B cell (primary cell): ENCODE measurements around the gene EHHADH. TPM values are rescaled to one million over a fixed set of nuclear protein-coding genes. Genes with fewer than 3 reads are reported as not detected.

Source experiments
- ATAC-seq: fragments of 200-7000 bp; cut with Tn5 transposase; one replicate; pipeline ENCODE4 v1.10.0; 2021; ENCODE audit warnings: low read depth, mild to moderate bottlenecking, moderate number of reproducible peaks, moderate library complexity
- CTCF ChIA-PET: fragments of 350-600 bp; sonication (Branson Sonifier 250); formaldehyde crosslinking; loops from one replicate; lab custom pipeline; 2021; ENCODE audit warnings: antibody characterized with exemption, inconsistent platforms; lab: Charles Lee
- POLR2A ChIA-PET: fragments of 350-600 bp; sonication (Branson Sonifier 250); formaldehyde crosslinking; loops from one replicate; lab custom pipeline; 2021; ENCODE audit warnings: antibody characterized with exemption; lab: Charles Lee
- DNase-seq: peaks from one replicate; pipeline ENCODE4 v3.0.0; 2013
- H2AFZ ChIP-seq: 2 replicates; pipeline ENCODE4 v1.6.1; 2012; ENCODE audit warnings: mild to moderate bottlenecking, low read depth, low read length; ENCODE audit not compliant: insufficient read depth, poor library complexity, severe bottlenecking
- H3K27ac ChIP-seq, 2 donors: 1 replicate in 1 of 2; 2 replicates in 1 of 2; pipeline ENCODE4 v1.5.1; 2012 to 2013; ENCODE audit warnings: low read length in 2 of 2, mild to moderate bottlenecking in 2 of 2, moderate library complexity in 1 of 2
- H3K27me3 ChIP-seq, 4 experiments: fragments of 200-600 bp in 1 of 4; sonication (generic) in 1 of 4; replicated peaks in 1 of 4; 1 replicate in 2 of 4; 2 replicates in 2 of 4; pipeline versions ENCODE4 v1.6.1 to v1.7.0; 2013 to 2016; ENCODE audit warnings: low read length in 3 of 4, mild to moderate bottlenecking in 2 of 4, mixed read lengths in 1 of 4, moderate library complexity in 1 of 4; ENCODE audit not compliant: insufficient read depth in 4 of 4, control insufficient read depth in 3 of 4; ENCODE audit errors: control extremely low read depth in 1 of 4
- H3K36me3 ChIP-seq, 2 experiments: replicated peaks in 1 of 2; 1 replicate in 1 of 2; 2 replicates in 1 of 2; pipeline versions ENCODE4 v1.6.1 to v1.7.1; 2013; ENCODE audit warnings: low read length in 1 of 2; ENCODE audit not compliant: insufficient read depth in 2 of 2, control insufficient read depth in 1 of 2; ENCODE audit errors: control extremely low read depth in 1 of 2, extremely low read depth in 1 of 2
- H3K4me1 ChIP-seq, 2 donors: fragments of 200-600 bp in 1 of 2; sonication (generic) in 1 of 2; 1 replicate in 1 of 2; 2 replicates in 1 of 2; pipeline versions ENCODE4 v1.5.1 to v1.6.1; 2013 to 2017; ENCODE audit warnings: low read length in 2 of 2; ENCODE audit not compliant: control insufficient read depth in 2 of 2, insufficient read depth in 2 of 2
- H3K4me2 ChIP-seq: replicated peaks from 2 replicates; pipeline ENCODE3; 2012; ENCODE audit warnings: mild to moderate bottlenecking, low read depth, low read length; ENCODE audit not compliant: poor library complexity, severe bottlenecking
- H3K4me3 ChIP-seq, 5 experiments: fragments of 200-600 bp in 1 of 5; sonication (generic) in 1 of 5; 1 replicate in 3 of 5; 2 replicates in 2 of 5; pipeline versions ENCODE4 v1.5.1 to v1.7.0; 2011 to 2016; ENCODE audit warnings: low read length in 4 of 5, mild to moderate bottlenecking in 4 of 5, low read depth in 2 of 5, control low read depth in 1 of 5, moderate library complexity in 1 of 5; ENCODE audit not compliant: insufficient read depth in 1 of 5; ENCODE audit errors: control extremely low read depth in 1 of 5, extremely low read depth in 1 of 5
- H3K79me2 ChIP-seq: fragments of 200-600 bp; sonication (generic); one replicate; pipeline ENCODE4 v1.6.0; 2016; ENCODE audit warnings: low read length; ENCODE audit not compliant: control insufficient read depth, insufficient read depth
- H3K9ac ChIP-seq: fragments of 200-600 bp; sonication (generic); 2 replicates; pipeline ENCODE4 v1.6.1; 2017; ENCODE audit warnings: mild to moderate bottlenecking, low read length, moderate library complexity
- H3K9me3 ChIP-seq, 3 donors: one replicate each; pipeline versions ENCODE4 v1.6.1 to v1.7.1; 2013; ENCODE audit warnings: low read length in 2 of 3; ENCODE audit not compliant: control insufficient read depth in 2 of 3, insufficient read depth in 1 of 3; ENCODE audit errors: control extremely low read depth in 1 of 3
- H4K20me1 ChIP-seq: 2 replicates; pipeline ENCODE4 v1.6.0; 2012; ENCODE audit warnings: mild to moderate bottlenecking, low read length; ENCODE audit not compliant: insufficient read depth, control insufficient read depth, poor library complexity, severe bottlenecking
- H3K27ac Mint-ChIP-seq: one replicate; pipeline ENCODE4 v1.8.0; 2021; ENCODE audit warnings: mixed read lengths
- H3K27me3 Mint-ChIP-seq: one replicate; pipeline ENCODE4 v1.8.0; 2021; ENCODE audit warnings: mixed read lengths
- H3K4me1 Mint-ChIP-seq: one replicate; pipeline ENCODE4 v1.8.0; 2021; ENCODE audit warnings: mixed read lengths
- H3K4me3 Mint-ChIP-seq: one replicate; pipeline ENCODE4 v1.8.0; 2021; ENCODE audit warnings: mixed read lengths
- H3K9me3 Mint-ChIP-seq: one replicate; pipeline ENCODE4 v1.8.0; 2022; ENCODE audit warnings: mixed read lengths; ENCODE audit not compliant: insufficient read depth
- EZH2 ChIP-seq: IDR thresholded peaks from 2 replicates; pipeline ENCODE4 v1.6.1; 2012; ENCODE audit warnings: borderline replicate concordance, low read depth, mild to moderate bottlenecking, moderate library complexity, low read length; ENCODE audit not compliant: insufficient read depth, poor library complexity, severe bottlenecking
- WGBS: methylation state at CpG from one replicate; pipeline ENCODE4 v1.1.5; 2013; ENCODE audit warnings: missing lambda C conversion rate; ENCODE audit not compliant: insufficient coverage; 5-methylcytosine and 5-hydroxymethylcytosine counted together
- intact Hi-C: fragments of 100-400 bp; cut with micrococcal nuclease; formaldehyde crosslinking; loops from one replicate; pipeline ENCODE4 v1.10.0; 2022
- polyA plus RNA-seq: library from polyadenylated mRNA; depleted of rRNA; stranded (reverse); fragments of >200 nt; gene quantifications from 2 replicates; pipeline ENCODE4 v1.2.3, GENCODE V29; 2012
- total RNA-seq, 2 donors: library from RNA; stranded (reverse); fragments of 120-200 nt in 1 of 2; gene quantifications; 1 replicate in 1 of 2; 2 replicates in 1 of 2; pipeline versions ENCODE4 v1.2.3 to v1.2.4, GENCODE V29; 2013 to 2022
- TF ChIP-seq, protein P1 (sequence below): fragments of 200-600 bp; IDR thresholded peaks from one replicate; pipeline ENCODE4 v1.8.0; 2022; ENCODE audit warnings: antibody characterized with exemption, mild to moderate bottlenecking

The EHHADH gene
- total and polyA plus RNA-seq, 2 donors (not counting 1 experiment from before 2014, with no cell fraction given): 0.30 to 1.4 TPM

DNA sequence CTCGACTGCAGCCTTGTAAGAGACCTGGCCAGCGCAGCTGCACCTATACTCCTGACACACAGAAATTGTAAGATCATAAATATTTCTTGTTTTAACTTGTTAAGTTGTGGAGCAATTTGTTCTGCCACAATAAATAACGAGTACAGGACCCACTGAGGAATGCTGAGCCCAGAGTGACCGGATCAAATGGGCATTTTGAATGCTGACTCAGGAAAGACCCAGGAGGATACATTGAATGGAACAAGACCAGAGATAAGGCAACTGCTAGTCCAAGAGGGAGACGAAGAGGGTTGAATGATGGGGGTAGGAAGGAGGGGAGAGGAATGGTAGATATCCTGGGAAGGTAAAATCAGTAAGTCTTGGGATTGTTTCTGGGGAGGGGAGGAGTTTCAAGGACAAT lies 92.1 kb downstream of the EHHADH start:
- Histone ChIP-seq H3K9me3 (no peaks in the 10 kb centered on the region), H3K4me2 (no peak overlapping the region), H3K79me2 (no peaks in the 10 kb centered on the region), H3K4me1 (no peaks in the 10 kb centered on the region), H2AFZ (no peak overlapping the region), H3K9ac (no peak overlapping the region), H3K27ac (no peak overlapping the region), H3K27me3 (peaks cover 0 to 7% (median 0%) of the 10 kb centered on the region in 4 experiments), H4K20me1 (no peaks in the 10 kb centered on the region), H3K36me3 (no peaks in the 10 kb centered on the region), H3K4me3 (no peak overlapping the region)
- Mint-ChIP-seq H3K4me1 (no peaks in the 10 kb centered on the region), H3K27ac (no peak overlapping the region), H3K9me3 (no peaks in the 10 kb centered on the region), H3K27me3 (peaks cover 31% of the 10 kb centered on the region), H3K4me3 (no peak overlapping the region)
- ChIA-PET POLR2A (no interaction called here), CTCF (no interaction called here)
- 74% methylated on average over 3 of the region's 5 CpGs for WGBS
- no peak for ATAC-seq
- intact Hi-C loops: no loop called here
- DNase-seq: no peak
- TF ChIP-seq, protein P1, sequence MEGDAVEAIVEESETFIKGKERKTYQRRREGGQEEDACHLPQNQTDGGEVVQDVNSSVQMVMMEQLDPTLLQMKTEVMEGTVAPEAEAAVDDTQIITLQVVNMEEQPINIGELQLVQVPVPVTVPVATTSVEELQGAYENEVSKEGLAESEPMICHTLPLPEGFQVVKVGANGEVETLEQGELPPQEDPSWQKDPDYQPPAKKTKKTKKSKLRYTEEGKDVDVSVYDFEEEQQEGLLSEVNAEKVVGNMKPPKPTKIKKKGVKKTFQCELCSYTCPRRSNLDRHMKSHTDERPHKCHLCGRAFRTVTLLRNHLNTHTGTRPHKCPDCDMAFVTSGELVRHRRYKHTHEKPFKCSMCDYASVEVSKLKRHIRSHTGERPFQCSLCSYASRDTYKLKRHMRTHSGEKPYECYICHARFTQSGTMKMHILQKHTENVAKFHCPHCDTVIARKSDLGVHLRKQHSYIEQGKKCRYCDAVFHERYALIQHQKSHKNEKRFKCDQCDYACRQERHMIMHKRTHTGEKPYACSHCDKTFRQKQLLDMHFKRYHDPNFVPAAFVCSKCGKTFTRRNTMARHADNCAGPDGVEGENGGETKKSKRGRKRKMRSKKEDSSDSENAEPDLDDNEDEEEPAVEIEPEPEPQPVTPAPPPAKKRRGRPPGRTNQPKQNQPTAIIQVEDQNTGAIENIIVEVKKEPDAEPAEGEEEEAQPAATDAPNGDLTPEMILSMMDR: no peak
- TF ChIP-seq EZH2: no peak

DNA sequence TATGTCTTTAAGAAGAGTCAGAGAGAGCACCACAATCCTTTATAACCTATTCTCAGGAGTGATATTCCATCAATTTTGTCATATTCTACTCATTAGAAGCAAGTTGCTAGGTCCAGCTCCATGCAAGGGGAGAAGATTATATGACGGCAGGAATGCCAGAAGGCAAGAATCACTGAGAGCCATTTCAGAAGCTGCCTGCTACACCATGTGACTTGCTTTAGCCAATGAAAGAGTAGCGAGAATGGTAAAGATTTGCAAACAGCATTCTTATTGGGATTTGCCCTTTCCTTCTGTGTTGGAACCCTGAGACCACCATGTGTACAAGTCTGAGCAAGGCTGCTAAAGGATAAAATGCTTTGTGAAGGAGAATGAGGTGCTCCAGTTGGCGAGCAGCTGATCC lies 96.5 kb downstream of the EHHADH start:
- 90% methylated on average over 2 of the region's 3 CpGs for WGBS
- Mint-ChIP-seq H3K27ac (no peak overlapping the region), H3K27me3 (peaks cover 25% of the 10 kb centered on the region), H3K4me1 (peaks cover 2% of the 10 kb centered on the region), H3K9me3 (no peaks in the 10 kb centered on the region), H3K4me3 (no peak overlapping the region)
- no peak for ATAC-seq
- CTCF ChIA-PET: no interaction called here
- H3K36me3 ChIP-seq: no peaks in the 10 kb centered on the region
- no peak overlapping the region for H3K27ac ChIP-seq
- H4K20me1 ChIP-seq: no peaks in the 10 kb centered on the region
- no peak overlapping the region for H2AFZ ChIP-seq
- no peak overlapping the region for H3K4me3 ChIP-seq
- no peaks in the 10 kb centered on the region for H3K9me3 ChIP-seq
- H3K9ac ChIP-seq: no peak overlapping the region
- POLR2A ChIA-PET: no interaction called here
- H3K27me3 ChIP-seq: peaks cover 0 to 19% (median 12%) of the 10 kb centered on the region in 4 experiments
- no peak overlapping the region for H3K4me2 ChIP-seq
- no peaks in the 10 kb centered on the region for H3K79me2 ChIP-seq
- no peak for DNase-seq
- intact Hi-C loops: no loop called here
- TF ChIP-seq EZH2: no peak
- TF ChIP-seq, protein P1: no peak
- H3K4me1 ChIP-seq: peaks cover 4 to 10% of the 10 kb centered on the region in 2 donors
